Measurements from ENCODE around the gene MBTPS1.

Gene MBTPS1

DNA sequence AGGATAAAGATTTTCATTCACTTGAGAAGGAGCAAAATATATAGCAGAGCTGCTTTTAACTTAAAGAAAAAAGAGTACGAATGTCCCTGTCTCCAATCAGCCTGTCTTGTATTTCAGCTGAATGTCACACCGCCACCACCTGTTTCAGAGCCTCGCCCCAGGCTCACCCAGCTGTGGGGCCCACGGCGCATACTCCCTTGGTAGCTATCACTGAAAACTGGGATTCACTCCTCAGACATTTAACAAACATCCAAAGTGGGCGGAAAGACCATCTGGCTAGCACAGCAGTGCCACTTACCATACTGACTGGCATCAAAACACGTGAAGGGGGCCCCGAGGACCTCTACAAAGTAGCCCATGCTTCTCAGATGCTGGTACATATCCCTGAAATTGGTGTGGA, 48.7 kb downstream of the MBTPS1 start:
- Histone ChIP-seq H3K36me3 (ENCODE audit: control insufficient read depth in 5 of 5, insufficient read depth in 5 of 5, low read length in 5 of 5) (peaks cover 27 to 86% (median 78%) of the 10 kb centered on the region in 5 donors), H3K9me3 (ENCODE audit: control insufficient read depth in 5 of 5, low read length in 5 of 5) (no peaks in the 10 kb centered on the region), H3K27ac (ENCODE audit: low read depth, low read length) (no peak overlapping the region), H3K4me3 (ENCODE audit: low read depth in 1 of 5, low read length in 5 of 5) (no peak overlapping the region), H3K9ac (ENCODE audit: low read length in 5 of 5) (no peak overlapping the region), H3K4me1 (ENCODE audit: control insufficient read depth in 5 of 5, insufficient read depth in 5 of 5, low read length in 5 of 5) (peaks cover 0 to 13% (median 2%) of the 10 kb centered on the region in 5 donors), H3K27me3 (ENCODE audit: control insufficient read depth in 5 of 5, insufficient read depth in 4 of 5, low read length in 5 of 5) (no peaks in the 10 kb centered on the region)

DNA sequence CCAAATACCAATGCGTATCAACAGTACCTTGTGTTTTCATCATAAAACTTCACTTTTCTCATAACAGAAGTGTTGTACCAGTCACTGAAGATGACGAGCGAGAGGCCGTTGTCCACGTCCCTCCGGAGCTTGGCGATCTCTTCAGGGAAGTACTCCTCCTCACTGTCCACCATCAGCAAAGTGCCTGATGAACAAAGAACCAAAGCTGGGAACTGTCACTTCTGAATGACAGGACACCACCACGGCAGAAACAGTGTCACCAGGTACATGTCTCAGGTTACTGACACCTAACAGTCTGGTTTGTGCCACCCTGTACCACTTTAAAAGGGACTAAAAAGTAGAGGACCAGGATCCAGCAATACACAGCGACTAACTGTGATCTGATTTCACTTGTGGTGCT, 49.1 kb downstream of the MBTPS1 start:
- H3K9ac ChIP-seq (ENCODE audit: low read length in 5 of 5) = no peak overlapping the region
- H3K4me3 ChIP-seq (ENCODE audit: low read depth in 1 of 5, low read length in 5 of 5) = no peak overlapping the region
- peaks cover 27 to 85% (median 80%) of the 10 kb centered on the region in 5 donors for H3K36me3 ChIP-seq (ENCODE audit: control insufficient read depth in 5 of 5, insufficient read depth in 5 of 5, low read length in 5 of 5)
- H3K9me3 ChIP-seq (ENCODE audit: control insufficient read depth in 5 of 5, low read length in 5 of 5) = no peaks in the 10 kb centered on the region
- no peaks in the 10 kb centered on the region for H3K27me3 ChIP-seq (ENCODE audit: control insufficient read depth in 5 of 5, insufficient read depth in 4 of 5, low read length in 5 of 5)
- H3K27ac ChIP-seq (ENCODE audit: low read depth, low read length) = no peak overlapping the region
- H3K4me1 ChIP-seq (ENCODE audit: control insufficient read depth in 5 of 5, insufficient read depth in 5 of 5, low read length in 5 of 5) = peaks cover 0 to 13% (median 2%) of the 10 kb centered on the region in 5 donors

GRCh38 chr16:84065536-84066132, 51.1 kb downstream of the MBTPS1 start:
- peaks cover 0 to 10% (median 0%) of the 10 kb centered on the region in 5 donors for H3K4me1 ChIP-seq (ENCODE audit: control insufficient read depth in 5 of 5, insufficient read depth in 5 of 5, low read length in 5 of 5)
- H3K9ac ChIP-seq (ENCODE audit: low read length in 5 of 5) = no peak overlapping the region
- no peaks in the 10 kb centered on the region for H3K27me3 ChIP-seq (ENCODE audit: control insufficient read depth in 5 of 5, insufficient read depth in 4 of 5, low read length in 5 of 5)
- H3K36me3 ChIP-seq (ENCODE audit: control insufficient read depth in 5 of 5, insufficient read depth in 5 of 5, low read length in 5 of 5) = peaks cover 29 to 88% (median 86%) of the 10 kb centered on the region in 5 donors
- no peaks in the 10 kb centered on the region for H3K9me3 ChIP-seq (ENCODE audit: control insufficient read depth in 5 of 5, low read length in 5 of 5)
- H3K27ac ChIP-seq (ENCODE audit: low read depth, low read length) = no peak overlapping the region
- H3K4me3 ChIP-seq (ENCODE audit: low read depth in 1 of 5, low read length in 5 of 5) = no peak overlapping the region

DNA sequence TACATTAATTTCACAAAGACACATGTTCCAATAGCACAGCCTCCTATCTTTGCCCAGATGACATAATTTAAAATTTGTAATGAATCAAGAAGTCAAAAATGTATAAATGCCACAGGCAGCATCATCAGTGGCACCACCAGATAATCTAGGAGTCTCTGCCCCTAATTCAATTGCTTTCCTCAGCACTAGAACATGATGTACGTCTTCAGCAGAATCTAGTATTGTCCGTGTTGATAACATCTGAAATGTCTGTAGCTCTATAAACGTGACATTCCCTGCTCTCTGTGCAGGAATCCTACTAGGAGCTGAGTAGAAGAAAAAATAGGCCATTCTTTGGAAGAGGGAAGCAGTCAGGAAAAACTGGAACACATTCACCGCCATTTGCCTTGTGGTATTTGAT, 52.8 kb downstream of the MBTPS1 start:
- Histone ChIP-seq H3K4me3 (ENCODE audit: low read depth in 1 of 5, low read length in 5 of 5) (no peak overlapping the region), H3K9ac (ENCODE audit: low read length in 5 of 5) (no peak overlapping the region), H3K36me3 (ENCODE audit: control insufficient read depth in 5 of 5, insufficient read depth in 5 of 5, low read length in 5 of 5) (peaks cover 26 to 88% (median 86%) of the 10 kb centered on the region in 5 donors), H3K9me3 (ENCODE audit: control insufficient read depth in 5 of 5, low read length in 5 of 5) (no peaks in the 10 kb centered on the region), H3K27me3 (ENCODE audit: control insufficient read depth in 5 of 5, insufficient read depth in 4 of 5, low read length in 5 of 5) (no peaks in the 10 kb centered on the region), H3K4me1 (ENCODE audit: control insufficient read depth in 5 of 5, insufficient read depth in 5 of 5, low read length in 5 of 5) (peaks cover 0 to 7% (median 0%) of the 10 kb centered on the region in 5 donors), H3K27ac (ENCODE audit: low read depth, low read length) (no peak overlapping the region)

- Histone ChIP-seq H3K27ac (ENCODE audit: low read depth, low read length) (no peak overlapping the region), H3K9me3 (ENCODE audit: control insufficient read depth in 5 of 5, low read length in 5 of 5) (no peaks in the 10 kb centered on the region), H3K9ac (ENCODE audit: low read length in 5 of 5) (no peak overlapping the region), H3K4me1 (ENCODE audit: control insufficient read depth in 5 of 5, insufficient read depth in 5 of 5, low read length in 5 of 5) (peaks cover 0 to 4% (median 0%) of the 10 kb centered on the region in 5 donors), H3K36me3 (ENCODE audit: control insufficient read depth in 5 of 5, insufficient read depth in 5 of 5, low read length in 5 of 5) (peaks cover 27 to 88% (median 86%) of the 10 kb centered on the region in 5 donors), H3K27me3 (ENCODE audit: control insufficient read depth in 5 of 5, insufficient read depth in 4 of 5, low read length in 5 of 5) (no peaks in the 10 kb centered on the region), H3K4me3 (ENCODE audit: low read depth in 1 of 5, low read length in 5 of 5) (no peak overlapping the region)
Measured at GRCh38 chr16:84062734-84063640, 53.8 kb downstream of the MBTPS1 start.

- H3K27ac ChIP-seq (ENCODE audit: low read depth, low read length) = no peak overlapping the region
Measured at GRCh38 chr16:84061236-84061819, 55.4 kb downstream of the MBTPS1 start.

GRCh38 chr16:84059946-84060901, 56.5 kb downstream of the MBTPS1 start:
- H3K4me1 ChIP-seq (ENCODE audit: control insufficient read depth in 5 of 5, insufficient read depth in 5 of 5, low read length in 5 of 5) = peaks cover 0 to 4% (median 0%) of the 10 kb centered on the region in 5 donors
- H3K27me3 ChIP-seq (ENCODE audit: control insufficient read depth in 5 of 5, insufficient read depth in 4 of 5, low read length in 5 of 5) = no peaks in the 10 kb centered on the region
- no peaks in the 10 kb centered on the region for H3K9me3 ChIP-seq (ENCODE audit: control insufficient read depth in 5 of 5, low read length in 5 of 5)
- no peak overlapping the region for H3K27ac ChIP-seq (ENCODE audit: low read depth, low read length)
- H3K4me3 ChIP-seq (ENCODE audit: low read depth in 1 of 5, low read length in 5 of 5) = no peak overlapping the region
- no peak overlapping the region for H3K9ac ChIP-seq (ENCODE audit: low read length in 5 of 5)
- H3K36me3 ChIP-seq (ENCODE audit: control insufficient read depth in 5 of 5, insufficient read depth in 5 of 5, low read length in 5 of 5) = peaks cover 21 to 91% (median 90%) of the 10 kb centered on the region in 5 donors

More at GRCh38 chr16:84061236-84061819, 55.4 kb downstream of the MBTPS1 start:
- H3K27me3 ChIP-seq (ENCODE audit: control insufficient read depth in 5 of 5, insufficient read depth in 4 of 5, low read length in 5 of 5) = no peaks in the 10 kb centered on the region
- no peak overlapping the region for H3K9ac ChIP-seq (ENCODE audit: low read length in 5 of 5)
- H3K36me3 ChIP-seq (ENCODE audit: control insufficient read depth in 5 of 5, insufficient read depth in 5 of 5, low read length in 5 of 5) = peaks cover 28 to 90% (median 87%) of the 10 kb centered on the region in 5 donors
- H3K4me3 ChIP-seq (ENCODE audit: low read depth in 1 of 5, low read length in 5 of 5) = no peak overlapping the region
- H3K9me3 ChIP-seq (ENCODE audit: control insufficient read depth in 5 of 5, low read length in 5 of 5) = no peaks in the 10 kb centered on the region
- peaks cover 0 to 4% (median 0%) of the 10 kb centered on the region in 5 donors for H3K4me1 ChIP-seq (ENCODE audit: control insufficient read depth in 5 of 5, insufficient read depth in 5 of 5, low read length in 5 of 5)

- H3K9ac ChIP-seq (ENCODE audit: low read length in 5 of 5) = no peak overlapping the region
- no peaks in the 10 kb centered on the region for H3K9me3 ChIP-seq (ENCODE audit: control insufficient read depth in 5 of 5, low read length in 5 of 5)
- peaks cover 14 to 93% (median 92%) of the 10 kb centered on the region in 5 donors for H3K36me3 ChIP-seq (ENCODE audit: control insufficient read depth in 5 of 5, insufficient read depth in 5 of 5, low read length in 5 of 5)
- H3K4me3 ChIP-seq (ENCODE audit: low read depth in 1 of 5, low read length in 5 of 5) = no peak overlapping the region
- no peak overlapping the region for H3K27ac ChIP-seq (ENCODE audit: low read depth, low read length)
- no peaks in the 10 kb centered on the region for H3K27me3 ChIP-seq (ENCODE audit: control insufficient read depth in 5 of 5, insufficient read depth in 4 of 5, low read length in 5 of 5)
- H3K4me1 ChIP-seq (ENCODE audit: control insufficient read depth in 5 of 5, insufficient read depth in 5 of 5, low read length in 5 of 5) = peaks cover 0 to 4% (median 0%) of the 10 kb centered on the region in 5 donors
Measured at GRCh38 chr16:84059111-84059510, 57.6 kb downstream of the MBTPS1 start.

- Histone ChIP-seq H3K4me1 (ENCODE audit: control insufficient read depth in 5 of 5, insufficient read depth in 5 of 5, low read length in 5 of 5) (peaks cover 0 to 4% (median 0%) of the 10 kb centered on the region in 5 donors), H3K27me3 (ENCODE audit: control insufficient read depth in 5 of 5, insufficient read depth in 4 of 5, low read length in 5 of 5) (no peaks in the 10 kb centered on the region), H3K4me3 (ENCODE audit: low read depth in 1 of 5, low read length in 5 of 5) (no peak overlapping the region), H3K9ac (ENCODE audit: low read length in 5 of 5) (no peak overlapping the region), H3K9me3 (ENCODE audit: control insufficient read depth in 5 of 5, low read length in 5 of 5) (no peaks in the 10 kb centered on the region), H3K27ac (ENCODE audit: low read depth, low read length) (no peak overlapping the region), H3K36me3 (ENCODE audit: control insufficient read depth in 5 of 5, insufficient read depth in 5 of 5, low read length in 5 of 5) (peaks cover 10 to 94% (median 92%) of the 10 kb centered on the region in 5 donors)
Measured at GRCh38 chr16:84058664-84059063, 58.1 kb downstream of the MBTPS1 start.
